Prostate gland (tissue), 2 donors: ENCODE results near the gene FAM161B.

ENCODE experiments used
- POLR2A ChIP-seq: fragments of 450-650 bp; IDR thresholded peaks from one replicate; pipeline ENCODE4 v1.6.1; 2016; ENCODE audit warnings: antibody characterized with exemption, mild to moderate bottlenecking
- POLR2AphosphoS5 ChIP-seq: sonication (generic); formaldehyde crosslinking; IDR thresholded peaks from one replicate; pipeline ENCODE4 v1.6.1; 2017; ENCODE audit warnings: antibody characterized with exemption
- TF ChIP-seq, protein P1 (sequence below), 4 experiments: fragments of 200-600 bp in 2 of 4; fragments of 450-650 bp in 2 of 4; sonication (generic) in 2 of 4; IDR thresholded peaks; 1 replicate in 3 of 4; 2 replicates in 1 of 4; pipeline ENCODE4 v1.5.1; 2016 to 2019; ENCODE audit warnings: antibody characterized with exemption in 4 of 4, mild to moderate bottlenecking in 2 of 4, moderate library complexity in 2 of 4

DNA sequence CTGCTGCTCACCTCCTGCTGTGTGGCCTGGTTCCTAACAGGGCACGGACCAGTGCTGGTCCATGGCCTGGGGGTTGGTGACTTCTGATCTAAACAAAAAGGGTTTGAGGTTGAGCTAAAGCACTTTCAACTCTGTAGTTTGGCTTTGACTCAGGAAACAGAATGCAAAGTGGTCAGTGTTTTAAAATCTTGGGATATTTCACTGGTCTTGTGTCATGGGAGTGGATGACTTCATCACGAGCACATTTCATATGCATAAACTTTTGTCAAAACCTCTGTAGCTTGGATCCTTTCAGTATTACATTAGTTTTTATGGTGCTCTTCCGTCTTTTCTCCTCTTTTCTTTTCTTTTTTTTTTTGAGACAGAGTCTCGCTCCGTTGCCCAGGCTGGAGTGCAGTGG, 25.6 kb downstream of the FAM161B start:
- TF ChIP-seq, protein P1, sequence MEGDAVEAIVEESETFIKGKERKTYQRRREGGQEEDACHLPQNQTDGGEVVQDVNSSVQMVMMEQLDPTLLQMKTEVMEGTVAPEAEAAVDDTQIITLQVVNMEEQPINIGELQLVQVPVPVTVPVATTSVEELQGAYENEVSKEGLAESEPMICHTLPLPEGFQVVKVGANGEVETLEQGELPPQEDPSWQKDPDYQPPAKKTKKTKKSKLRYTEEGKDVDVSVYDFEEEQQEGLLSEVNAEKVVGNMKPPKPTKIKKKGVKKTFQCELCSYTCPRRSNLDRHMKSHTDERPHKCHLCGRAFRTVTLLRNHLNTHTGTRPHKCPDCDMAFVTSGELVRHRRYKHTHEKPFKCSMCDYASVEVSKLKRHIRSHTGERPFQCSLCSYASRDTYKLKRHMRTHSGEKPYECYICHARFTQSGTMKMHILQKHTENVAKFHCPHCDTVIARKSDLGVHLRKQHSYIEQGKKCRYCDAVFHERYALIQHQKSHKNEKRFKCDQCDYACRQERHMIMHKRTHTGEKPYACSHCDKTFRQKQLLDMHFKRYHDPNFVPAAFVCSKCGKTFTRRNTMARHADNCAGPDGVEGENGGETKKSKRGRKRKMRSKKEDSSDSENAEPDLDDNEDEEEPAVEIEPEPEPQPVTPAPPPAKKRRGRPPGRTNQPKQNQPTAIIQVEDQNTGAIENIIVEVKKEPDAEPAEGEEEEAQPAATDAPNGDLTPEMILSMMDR (IDR thresholded peaks at IDR 0.05): no peak
- TF ChIP-seq POLR2A (no peak), POLR2AphosphoS5 (no peak)
